HG03342 (cell line): ENCODE data around the gene SRSF12.

Experiments
- ATAC-seq: cut with Tn5 transposase; IDR thresholded peaks from one replicate; pipeline ENCODE4 v1.9.1; 2021; ENCODE audit warnings: mild to moderate bottlenecking, moderate library complexity; ENCODE audit not compliant: unreplicated experiment

The SRSF12 gene

GRCh38 chr6:89117211-89118108 is at the start of gene SRSF12:
TSS of gene SRSF12 (minus strand) at chr6:89118071. CDS start at chr6:89117887, 184 bp downstream.
- peak; percentile 82 for ATAC-seq

- ATAC-seq = no peak
These were observed 44.1 kb upstream of the SRSF12 start for GRCh38 chr6:89162047-89162371.

GRCh38 chr6:89161326-89162046 is 43.6 kb upstream of the SRSF12 start:
- ATAC-seq = no peak

GRCh38 chr6:89160331-89161092 is 42.6 kb upstream of the SRSF12 start:
- ATAC-seq = no peak

GRCh38 chr6:89154131-89154530 is 36.3 kb upstream of the SRSF12 start:
- no peak for ATAC-seq

- no peak for ATAC-seq
These were observed 30.3 kb upstream of the SRSF12 start for GRCh38 chr6:89148016-89148750.

- ATAC-seq = peak; percentile 24
These were observed 29.1 kb upstream of the SRSF12 start for GRCh38 chr6:89146718-89147700.

- ATAC-seq = peak; percentile 46
These were observed 28.3 kb upstream of the SRSF12 start, which contains the start of gene PM20D2 for GRCh38 chr6:89145956-89146717. TSS of gene PM20D2 (plus strand) at chr6:89146055. CDS start at chr6:89146145, 90 bp downstream.

GRCh38 chr6:89145091-89145955 is 27.5 kb upstream of the SRSF12 start:
- peak; percentile 54 for ATAC-seq

GRCh38 chr6:89144354-89144906 is 26.6 kb upstream of the SRSF12 start:
- peak; percentile 64 for ATAC-seq

GRCh38 chr6:89140347-89141156 is 22.7 kb upstream of the SRSF12 start:
- ATAC-seq = no peak

GRCh38 chr6:89139509-89140346 is 21.9 kb upstream of the SRSF12 start:
- no peak for ATAC-seq

GRCh38 chr6:89138173-89138572 is 20.3 kb upstream of the SRSF12 start:
- ATAC-seq = no peak

GRCh38 chr6:89134723-89135122 is 16.9 kb upstream of the SRSF12 start:
- ATAC-seq = no peak

GRCh38 chr6:89133981-89134380 is 16.1 kb upstream of the SRSF12 start:
- no peak for ATAC-seq

GRCh38 chr6:89132057-89132456 is 14.2 kb upstream of the SRSF12 start:
- no peak for ATAC-seq
